NCI-H2029 (cell line): ENCODE measurements around the gene PSPN.
"Not testable (repeated sequence)": the region's sequence is repeated elsewhere in the genome, so short reads cannot be mapped to it uniquely, and the experiment has no call there.

Source experiments
- DNase-seq: peaks from one replicate; lab custom pipeline; 2025; lab: John Stamatoyannopoulos, UW

Gene PSPN

DNA sequence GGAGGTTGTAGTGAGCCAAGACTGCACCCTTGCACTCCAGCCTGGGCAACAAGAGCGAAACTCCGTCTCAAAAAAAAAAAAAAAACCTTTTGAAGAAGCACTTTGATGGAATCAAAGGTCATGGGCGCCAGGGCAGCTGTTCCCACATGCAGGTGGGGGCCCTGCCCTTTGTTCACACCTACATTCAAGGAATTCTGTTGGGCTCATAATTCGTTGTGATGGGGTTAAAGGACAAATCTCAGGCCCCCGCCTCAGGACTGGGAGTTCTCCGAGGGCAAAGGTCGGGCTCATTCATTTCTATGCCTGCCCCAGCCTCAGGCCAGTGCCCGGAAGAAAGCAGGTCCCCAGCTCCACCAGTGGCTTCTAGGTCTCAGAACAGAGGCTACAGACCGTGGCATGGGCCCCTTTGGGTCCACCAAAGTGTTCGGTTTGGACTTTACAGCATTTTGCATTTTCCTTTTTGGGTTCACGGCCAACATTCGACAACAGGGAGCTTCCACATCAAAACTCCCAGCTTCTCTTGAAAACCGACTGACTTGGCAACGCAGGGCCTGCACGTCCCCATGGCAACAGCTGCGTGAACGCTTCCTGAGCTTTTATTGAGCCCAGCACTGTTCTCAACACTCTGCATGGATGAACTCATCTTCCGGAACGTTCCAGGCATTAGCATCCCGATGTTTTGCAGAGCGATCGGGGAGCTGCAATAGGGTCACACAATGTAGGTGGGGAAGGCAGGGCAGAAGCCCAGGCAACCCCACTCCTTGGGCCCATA is 27.3 kb upstream of the PSPN start:
- DNase-seq: no peak

DNA sequence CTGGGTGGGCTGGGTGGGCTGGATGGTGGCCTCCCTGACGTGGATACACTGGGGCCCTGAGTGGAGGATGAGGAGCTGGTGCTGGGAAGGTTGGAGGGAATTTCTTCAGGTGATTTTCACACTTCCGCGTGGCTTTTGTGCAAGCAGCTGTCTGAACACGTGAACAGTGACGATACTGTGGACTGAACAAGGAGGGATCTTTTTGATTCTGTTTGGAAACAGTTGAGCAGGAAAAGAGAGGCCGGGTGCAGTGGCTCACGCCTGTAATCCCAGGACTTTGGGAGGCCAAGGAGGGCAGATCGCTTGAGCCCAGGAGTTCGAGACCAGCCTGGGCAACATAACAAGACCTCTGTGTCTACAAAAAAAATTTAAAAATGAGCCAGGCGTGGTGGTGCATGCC is 26.3 kb upstream of the PSPN start:
- DNase-seq: no peak

DNA sequence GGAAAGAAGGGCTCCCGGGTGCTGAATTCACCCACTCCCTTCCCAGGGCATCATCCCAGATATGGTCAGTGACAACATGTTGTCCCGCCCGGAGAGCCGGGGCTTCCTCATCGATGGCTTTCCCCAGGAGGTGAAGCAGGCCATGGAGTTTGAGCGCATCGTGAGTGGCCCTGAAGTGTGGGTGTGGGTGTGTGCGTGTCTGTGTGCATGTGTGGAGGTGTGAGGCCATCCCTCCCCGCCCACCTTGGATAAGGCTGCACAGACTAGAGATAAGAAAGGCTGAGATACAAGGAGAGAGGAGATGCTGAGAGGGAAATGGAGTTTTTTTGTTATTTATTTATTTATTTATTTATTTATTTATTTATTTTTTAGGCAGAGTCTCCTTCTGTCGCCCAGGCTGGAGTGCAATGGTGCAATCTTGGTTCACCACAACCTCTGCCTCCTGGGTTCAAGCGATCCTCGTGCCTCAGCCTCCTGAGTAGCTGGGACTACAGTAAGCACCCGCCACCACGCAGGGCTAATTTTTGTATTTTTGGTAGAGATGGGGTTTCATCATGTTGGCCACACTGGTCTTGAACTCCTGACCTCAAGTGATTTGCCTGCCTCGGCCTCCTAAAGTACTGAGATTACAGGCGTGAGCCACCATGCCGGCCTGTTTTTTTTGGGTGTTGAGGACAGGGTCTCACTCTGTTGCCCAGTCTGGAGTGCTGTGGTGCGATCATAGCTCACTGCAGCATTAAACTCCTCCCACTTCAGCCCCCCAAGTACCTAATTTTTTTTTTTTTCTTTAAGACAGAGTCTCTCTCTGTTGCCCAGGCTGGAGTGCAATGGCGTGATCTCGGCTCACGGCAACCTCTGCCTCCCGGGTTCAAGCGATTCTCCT is 24.6 kb upstream of the PSPN start:
- not testable (repeated sequence) for DNase-seq

DNA sequence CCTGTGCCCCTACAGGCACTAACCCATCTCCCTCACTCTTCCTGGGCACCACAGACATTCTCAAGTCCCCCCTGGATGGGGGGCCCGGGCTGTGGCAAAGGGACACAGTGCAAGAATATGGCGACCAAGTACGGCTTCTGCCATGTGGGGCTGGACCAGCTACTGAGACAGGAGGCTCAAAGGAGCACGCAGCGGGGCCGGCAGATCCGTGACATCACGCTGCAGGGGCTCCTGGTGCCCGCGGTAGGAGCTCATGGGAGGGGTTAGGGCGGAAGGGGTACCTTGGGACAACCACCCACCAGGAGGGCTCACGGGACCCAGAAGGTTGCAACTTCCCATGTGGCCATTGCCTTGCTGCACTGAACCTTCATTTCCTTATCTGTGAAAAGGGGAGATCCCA is 20.6 kb upstream of the PSPN start:
- DNase-seq: no peak

DNA sequence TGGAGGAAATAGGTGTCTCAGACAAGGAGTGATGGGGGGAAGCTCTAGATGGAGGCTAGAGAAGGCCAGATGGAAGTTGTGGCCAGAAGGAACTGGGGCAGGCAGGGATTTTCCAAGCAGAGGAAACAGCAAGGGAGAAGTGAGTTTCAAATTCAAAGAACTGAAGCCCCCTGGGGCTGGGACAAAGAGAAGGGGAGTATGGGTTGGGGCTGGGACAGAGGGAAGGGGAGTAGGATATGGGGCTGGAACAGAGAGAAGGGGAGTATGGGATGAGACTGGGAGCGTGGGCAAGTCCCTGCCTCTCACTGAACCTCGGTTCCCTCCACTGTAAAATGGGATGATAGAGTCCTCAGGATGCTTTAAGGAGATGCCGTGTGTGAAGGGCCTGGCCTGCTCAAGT is 19.1 kb upstream of the PSPN start:
- no peak for DNase-seq

DNA sequence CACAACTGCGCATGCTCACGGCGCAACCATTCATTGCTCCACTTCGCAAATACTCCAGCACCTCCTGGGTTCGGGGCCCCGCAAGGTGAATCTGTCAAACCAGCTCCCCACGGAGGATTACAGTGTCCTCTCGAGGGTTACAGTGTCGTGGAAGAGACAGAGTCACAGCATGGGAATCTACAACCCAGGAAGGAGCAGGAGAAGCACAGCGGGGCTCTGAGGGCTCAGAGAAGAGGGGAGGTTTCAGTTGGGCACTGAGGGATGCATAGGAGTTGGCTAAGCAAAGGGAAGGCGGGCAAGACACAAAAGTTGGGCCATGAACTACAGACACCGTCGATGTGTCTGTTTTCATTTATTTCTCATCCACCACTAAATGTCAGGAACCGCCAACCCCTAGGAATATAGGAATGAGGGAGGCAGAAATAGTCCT is 18.3 kb upstream of the PSPN start:
- no peak for DNase-seq

DNA sequence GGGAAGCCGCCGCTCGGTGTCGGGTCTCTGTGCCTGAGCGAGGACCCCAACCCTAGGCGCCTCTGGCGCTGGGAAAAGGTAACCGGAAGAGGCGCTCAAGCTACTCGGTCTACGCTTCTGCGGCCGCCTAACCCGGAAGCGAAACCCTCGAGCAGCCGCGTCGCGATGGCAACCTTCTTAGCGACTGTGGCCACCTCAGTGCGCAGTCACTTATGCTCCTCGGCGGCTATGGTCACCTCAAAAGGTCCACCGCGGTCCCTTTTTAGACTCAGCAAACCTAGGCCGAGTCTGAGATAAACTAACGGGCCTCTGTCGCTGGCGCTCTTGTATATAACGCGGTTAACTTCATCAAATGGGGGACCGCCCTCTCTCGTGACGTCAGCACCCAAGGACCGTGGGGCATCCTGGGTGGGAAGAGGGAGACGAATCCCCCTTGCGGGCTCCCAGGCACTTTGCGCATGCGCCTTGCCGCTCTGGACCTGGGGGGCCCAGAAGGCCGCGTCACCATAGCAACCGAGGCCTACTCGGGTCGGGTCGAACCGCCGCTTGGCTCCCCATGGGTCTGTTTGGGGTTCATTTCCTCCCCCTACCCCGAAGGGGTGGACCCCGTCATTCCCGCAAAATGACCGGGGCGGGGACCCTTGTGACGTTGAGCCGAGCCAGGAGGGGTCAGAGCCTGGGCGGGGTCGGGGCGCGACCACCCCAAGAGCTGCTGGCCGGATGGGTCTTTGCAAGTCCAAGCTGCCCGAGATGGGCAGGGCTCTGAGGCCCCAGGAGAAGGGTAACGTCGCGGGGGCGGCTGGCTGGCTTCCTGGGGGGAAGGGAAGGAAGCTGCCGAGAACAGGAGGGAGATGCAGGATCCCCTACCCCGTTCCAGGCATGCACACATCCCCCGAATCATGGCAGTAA is 17.6 kb upstream of the PSPN start, which contains the start of gene GTF2F1:
TSS of gene GTF2F1 (minus strand) at position 91 of the 909 bp plus-strand sequence. CDS start 169 bp downstream, outside the sequence.
- peak; percentile 91 for DNase-seq

DNA sequence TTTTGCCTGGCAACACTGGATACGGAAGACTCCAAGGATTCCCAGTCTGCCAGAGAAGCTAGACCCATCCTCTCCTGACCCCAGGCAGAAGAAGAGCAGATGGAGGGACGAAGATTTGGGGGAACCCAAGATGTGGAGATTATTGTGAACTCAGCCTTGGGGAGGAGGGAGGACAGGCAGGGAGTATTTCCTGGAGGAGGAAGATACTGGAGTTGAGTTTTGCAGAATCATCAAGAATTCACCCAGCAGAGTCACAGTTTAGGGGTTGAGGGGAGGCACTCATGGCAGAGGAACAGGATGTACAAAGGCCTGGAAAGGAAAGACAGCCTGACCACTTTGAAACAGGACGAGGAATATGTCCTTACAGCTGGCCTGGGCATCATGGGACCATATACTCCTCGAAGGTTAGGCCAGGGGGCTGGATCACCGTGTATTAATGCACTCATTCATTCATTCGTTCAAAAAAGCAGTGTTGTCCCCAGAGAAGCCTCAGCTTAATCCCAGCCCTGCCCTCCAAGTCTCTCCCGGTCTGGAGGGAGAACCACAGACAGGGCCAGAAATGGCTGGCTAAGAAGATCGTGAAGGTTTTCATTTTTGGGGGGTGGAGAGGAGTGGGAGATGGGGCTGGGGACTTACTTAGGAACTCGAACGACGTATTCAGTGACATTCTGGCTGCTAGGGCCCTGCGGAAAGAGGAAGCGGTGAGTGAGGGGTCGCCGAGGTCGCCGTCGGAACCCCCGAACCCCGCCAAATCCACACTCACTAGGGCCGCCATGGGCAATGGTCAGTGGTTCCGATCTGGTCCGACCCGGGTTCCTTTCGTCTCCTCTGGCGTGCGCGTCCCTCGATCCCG is 16.7 kb upstream of the PSPN start:
- DNase-seq: no peak

DNA sequence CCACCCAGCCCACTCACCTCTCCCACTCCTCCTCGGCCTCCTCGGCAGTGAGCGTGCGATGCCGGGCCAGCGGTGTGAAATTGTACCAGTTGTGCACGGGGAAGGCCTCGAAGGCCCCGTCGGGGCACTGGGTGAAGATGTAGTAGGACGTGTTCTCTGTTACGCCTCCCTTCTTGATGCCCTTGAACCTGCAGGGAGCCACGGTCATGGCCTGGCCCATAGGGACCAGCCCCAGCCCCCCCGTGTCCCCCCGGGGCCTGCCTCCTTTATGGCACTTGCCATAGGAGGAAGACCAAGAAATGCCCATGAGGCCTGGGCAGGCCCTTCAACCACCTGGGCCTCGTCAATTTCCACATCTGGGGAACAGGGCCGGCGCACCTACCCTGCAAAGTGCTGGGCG is 11.6 kb upstream of the PSPN start:
- DNase-seq: no peak

DNA sequence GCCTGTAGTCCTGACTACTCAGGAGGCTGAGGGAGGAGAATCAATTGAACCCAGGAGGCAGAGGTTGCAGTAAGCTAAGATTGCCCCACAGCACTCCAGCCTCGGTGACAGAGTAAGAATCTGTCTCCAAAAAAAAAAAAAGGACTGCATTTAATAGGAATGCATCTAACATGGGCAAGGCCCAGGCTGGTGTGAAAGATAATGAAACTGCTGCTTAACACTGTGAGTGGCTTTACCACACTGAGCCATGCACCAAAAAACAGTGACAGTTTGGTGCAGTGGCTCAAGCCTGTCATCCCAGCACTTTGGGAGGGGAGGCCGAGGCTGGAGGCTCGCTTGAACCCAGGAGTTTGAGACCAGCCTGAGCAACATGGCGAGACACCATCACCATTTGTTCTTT is 8.6 kb upstream of the PSPN start:
- no peak for DNase-seq

DNA sequence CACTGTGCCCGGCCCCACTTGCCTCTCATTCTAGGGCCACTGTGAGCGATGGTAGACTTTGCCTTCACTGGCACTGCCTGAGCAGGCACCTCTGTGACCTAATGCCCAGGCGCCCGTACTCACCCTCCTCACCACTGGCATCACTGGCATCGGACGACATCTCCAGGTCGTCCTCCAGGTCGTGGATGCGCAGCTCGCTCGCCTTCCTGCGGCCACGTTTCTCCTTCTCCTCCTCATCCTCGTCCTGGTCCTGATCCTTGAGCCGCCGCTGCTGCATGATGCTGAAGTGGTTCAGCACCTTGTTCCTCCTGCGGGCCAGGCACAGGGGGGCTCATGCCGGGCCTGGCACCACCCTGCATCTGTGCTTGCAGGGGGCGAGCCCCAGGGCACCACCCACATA is 7.5 kb upstream of the PSPN start:
- DNase-seq: no peak

DNA sequence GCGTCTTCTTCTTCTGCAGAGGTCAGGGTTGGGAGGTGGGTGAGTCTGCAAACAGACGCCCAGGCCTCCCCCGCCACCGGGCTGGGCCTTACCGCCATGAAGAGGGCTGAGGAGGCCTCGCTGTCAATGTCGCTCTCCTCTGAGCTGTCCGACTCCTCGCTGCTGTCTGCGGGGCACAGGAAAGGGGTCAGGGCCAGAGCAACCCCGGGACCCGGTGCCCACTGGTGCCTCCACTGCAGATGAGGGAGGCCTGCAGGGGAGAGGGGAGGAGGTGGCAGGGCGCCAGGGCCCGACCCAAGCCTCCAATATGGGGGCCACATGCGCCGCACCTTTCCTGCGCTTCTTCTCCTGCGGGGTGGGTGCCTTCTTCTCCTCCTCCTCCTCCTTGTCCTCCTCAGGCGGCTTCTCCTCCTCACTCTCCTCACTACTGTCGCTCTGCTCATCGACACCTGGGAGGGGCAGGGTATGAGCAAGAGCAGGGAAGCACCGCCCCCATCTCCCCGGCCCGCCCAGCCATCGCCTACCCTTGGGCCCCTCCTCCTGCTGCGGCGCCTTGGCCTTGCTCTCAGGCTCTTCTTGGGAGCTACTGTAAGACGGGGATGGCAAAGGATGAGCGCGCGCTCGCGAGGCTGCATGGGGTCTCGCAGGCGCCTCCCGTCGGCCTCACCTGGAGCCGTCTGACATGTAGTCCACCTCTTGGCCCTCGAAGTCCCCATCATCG is 5.5 kb upstream of the PSPN start:
- DNase-seq: no peak

DNA sequence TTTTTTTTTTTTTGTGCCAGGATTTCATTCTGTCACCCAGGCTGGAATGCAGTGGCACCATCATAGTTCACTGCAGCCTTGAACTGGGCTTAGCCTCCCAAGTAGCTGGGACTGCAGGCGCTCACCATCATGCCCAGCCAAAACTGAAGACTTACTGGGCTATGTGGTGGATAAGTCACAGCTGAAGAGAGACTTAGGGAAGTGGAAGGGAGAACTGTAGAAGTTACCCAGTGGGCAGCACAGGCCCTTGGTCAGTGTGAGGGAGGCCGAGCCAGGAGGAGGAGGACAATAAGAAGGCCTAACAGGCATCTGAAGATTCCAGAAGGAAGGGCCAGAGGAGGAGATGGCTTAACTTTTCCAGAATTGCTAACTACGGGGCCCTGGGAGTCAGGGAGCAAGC is 4.0 kb upstream of the PSPN start:
- DNase-seq: no peak

DNA sequence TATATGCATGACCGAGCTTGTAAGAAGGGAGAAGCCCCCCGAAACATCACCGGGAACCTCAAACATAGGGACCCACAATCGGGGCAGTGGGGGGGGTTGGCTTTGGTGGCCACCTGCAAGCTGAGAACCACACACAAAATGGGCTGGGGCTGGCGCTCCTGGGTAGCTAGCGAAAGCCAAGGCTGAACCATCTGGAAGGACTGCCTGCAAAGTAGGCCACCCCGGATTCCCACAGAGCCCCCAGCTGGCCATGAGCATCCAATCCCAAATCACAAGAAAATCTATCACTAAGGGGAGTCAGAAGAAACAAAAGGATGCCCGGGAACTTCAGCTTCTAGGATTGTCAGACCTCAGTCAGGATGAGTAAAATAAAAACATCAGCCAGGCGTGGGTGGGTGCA is 2.8 kb upstream of the PSPN start:
- DNase-seq: no peak

DNA sequence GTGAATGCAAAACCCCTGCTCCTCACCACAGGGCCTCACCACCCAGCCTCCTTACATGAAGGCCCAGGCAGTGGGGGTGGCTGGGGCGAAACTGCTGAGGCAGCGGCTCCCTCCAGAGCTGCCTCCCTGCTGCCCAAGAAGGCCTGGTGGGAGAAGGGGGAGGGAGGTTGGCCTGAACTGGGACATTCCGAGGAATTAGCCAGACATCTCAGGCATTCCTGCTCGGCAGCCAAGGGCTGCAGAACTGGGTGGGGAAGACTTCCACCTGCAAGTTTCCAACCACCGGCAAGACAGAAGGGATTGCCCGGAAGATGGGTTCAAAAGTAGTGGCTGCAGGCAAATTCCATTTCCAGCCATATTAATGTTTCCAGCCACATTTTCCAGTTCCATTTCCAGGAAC is 2.3 kb upstream of the PSPN start:
- DNase-seq: no peak

DNA sequence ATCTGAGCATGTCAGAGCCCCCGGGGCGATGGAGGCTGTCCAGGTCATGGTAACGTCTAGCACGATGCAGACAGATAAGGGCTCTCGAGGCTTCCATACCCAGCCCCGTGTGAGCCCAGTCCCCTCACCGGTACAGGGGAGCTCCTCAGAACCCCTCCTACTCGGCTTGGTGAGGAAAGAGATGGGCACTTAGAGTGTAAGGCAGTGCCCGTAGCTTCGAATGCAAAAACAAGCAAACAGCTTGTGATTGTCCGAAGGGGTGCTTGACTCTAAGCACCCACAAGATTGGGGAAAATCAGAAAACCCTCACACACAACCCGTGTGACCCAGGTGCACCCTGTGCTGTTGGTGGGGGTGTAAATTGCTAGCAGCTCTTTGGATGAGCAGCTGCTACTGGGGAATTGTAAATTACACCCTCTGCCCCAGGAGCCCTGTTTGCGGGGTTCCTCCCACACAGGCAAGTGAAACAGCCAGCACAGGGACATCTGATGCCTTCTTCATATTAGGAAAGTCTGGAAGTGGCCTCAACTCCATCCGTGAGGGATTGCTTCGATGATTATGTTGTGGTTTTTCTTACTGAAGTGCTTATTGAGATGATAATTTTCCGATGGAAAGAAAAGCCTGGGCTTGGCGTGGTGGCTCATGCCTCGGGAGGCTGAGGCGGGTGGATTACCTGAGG is 918 bp upstream of the PSPN start:
- DNase-seq: no peak

DNA sequence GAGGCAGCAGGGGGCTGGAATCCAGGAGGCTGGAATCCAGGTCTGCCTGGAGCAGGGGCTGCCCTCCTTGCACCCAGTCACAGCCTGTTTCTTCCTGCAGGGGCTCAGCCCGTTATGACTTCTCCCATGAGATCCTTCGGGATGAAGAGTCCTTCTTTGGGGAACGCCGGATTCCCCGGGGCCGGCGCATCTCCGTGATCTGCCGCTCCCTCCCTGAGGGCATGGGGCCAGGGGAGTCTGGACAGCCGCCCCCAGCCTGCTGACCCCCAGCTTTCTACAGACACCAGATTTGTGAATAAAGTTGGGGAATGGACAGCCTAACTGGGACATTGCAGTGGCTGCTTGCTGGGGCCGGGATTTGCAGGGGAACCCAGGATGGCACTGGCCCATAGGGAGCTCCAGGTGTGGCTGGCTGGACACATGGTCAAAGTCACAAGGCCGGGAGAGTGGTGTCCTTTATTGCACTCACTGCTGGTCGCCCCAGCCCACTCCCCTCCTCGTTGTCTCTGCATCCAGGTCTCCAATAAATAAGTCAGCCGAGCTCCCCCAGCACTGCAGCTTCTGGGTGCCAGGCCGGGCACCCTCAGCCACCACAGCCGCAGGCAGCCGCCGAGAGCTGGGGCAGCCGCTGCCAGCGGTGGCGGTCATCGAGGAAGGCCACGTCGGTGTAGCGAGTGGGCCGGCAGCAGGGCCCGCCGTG is 872 bp downstream of the PSPN start:
- DNase-seq: no peak

DNA sequence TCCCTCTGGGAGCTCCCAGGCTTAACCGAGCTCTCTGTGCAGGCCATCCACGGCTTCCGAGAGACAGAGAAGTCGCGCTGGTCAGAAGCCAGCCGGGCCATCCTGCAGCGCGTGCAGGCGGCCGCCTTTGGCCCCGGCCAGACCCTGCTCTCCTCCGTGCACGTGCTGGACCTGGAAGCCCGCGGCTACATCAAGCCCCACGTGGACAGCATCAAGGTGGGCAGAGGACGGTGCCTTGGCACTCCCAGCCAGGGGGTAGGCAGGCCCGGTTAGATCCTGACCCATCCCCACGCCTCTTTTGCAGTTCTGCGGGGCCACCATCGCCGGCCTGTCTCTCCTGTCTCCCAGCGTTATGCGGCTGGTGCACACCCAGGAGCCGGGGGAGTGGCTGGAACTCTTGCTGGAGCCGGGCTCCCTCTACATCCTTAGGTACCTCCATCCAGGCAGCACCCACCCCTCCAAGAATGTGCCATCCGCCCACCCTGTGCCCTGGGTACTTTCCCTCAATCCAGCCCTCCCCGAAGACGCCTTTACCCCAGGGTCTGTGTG is 1.5 kb downstream of the PSPN start:
- DNase-seq: no peak

DNA sequence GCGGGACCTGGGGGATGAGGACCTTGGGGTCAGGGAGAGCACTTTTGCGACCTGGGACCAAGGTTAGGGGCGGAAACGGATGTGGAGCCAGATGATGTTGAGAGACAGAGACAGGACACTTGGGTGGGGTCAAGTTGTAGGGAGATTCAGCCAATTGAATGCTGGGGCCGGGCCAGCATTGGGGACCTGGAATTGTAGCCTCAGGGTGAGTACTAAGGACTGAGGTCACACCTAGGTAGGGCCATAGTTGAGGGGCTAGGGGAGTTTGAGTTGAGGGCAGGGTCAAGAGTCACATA is 2.0 kb downstream of the PSPN start:
- no peak for DNase-seq
